Measurements from ENCODE around the gene OR2V1. TPM values are rescaled to one million over a fixed set of nuclear protein-coding genes. Genes with fewer than 3 reads are reported as not detected.
A peak's percentile ranks its signal among the peaks of the same experiment; 100 is the strongest.

Gene OR2V1
- total and polyA plus RNA-seq, 2 of the 13 experiments (the other 11 are each of a cell fraction or from before 2014, with no cell fraction given): not detected

- TF ChIP-seq PAXIP1 (CRISPR knock-in tag; conservative IDR thresholded peaks at IDR 0.05): no peak
- peak; percentile 44; the same call in 1 of the 2 replicates for TF ChIP-seq MAF1 (CRISPR knock-in tag; IDR thresholded peaks at IDR 0.05; ENCODE audit: borderline replicate concordance)
- peak; percentile 63 to 80; a peak in 3 of 4 replicates for TF ChIP-seq HMGXB4 (CRISPR knock-in tag; IDR thresholded peaks at IDR 0.05; ENCODE audit: borderline replicate concordance in 1 of 2, low read depth in 1 of 2)
- TF ChIP-seq ZNF629 (CRISPR knock-in tag; conservative IDR thresholded peaks at IDR 0.05): peak; percentile 66
- 0 out of 2 replicates have a peak, but pooled peaks have one; percentile 24 for TF ChIP-seq ZNF740 (CRISPR knock-in tag; IDR thresholded peaks at IDR 0.05)
- no peak for TF ChIP-seq FOXP1 (IDR thresholded peaks at IDR 0.05)
- no peak for TF ChIP-seq FOXP1 (CRISPR knock-in tag; IDR thresholded peaks at IDR 0.05)
- 0 out of 4 replicates have a peak, but pooled peaks of 1 of the 2 experiments have one; percentile 32 for TF ChIP-seq KLF16 (CRISPR knock-in tag; IDR thresholded peaks at IDR 0.05)
- no peak for TF ChIP-seq POLR2AphosphoS5 (IDR thresholded peaks at IDR 0.05; ENCODE audit: low read depth, low read length)
- no peak for TF ChIP-seq SP1 (IDR thresholded peaks at IDR 0.05)
- TF ChIP-seq SP1 (CRISPR knock-in tag; IDR thresholded peaks at IDR 0.05): 0 out of 2 replicates have a peak, but pooled peaks have one; percentile 10
- TF ChIP-seq SMAD3 (CRISPR knock-in tag; IDR thresholded peaks at IDR 0.05): no peak
- TF ChIP-seq IRF9 (CRISPR knock-in tag; IDR thresholded peaks at IDR 0.05; ENCODE audit: borderline replicate concordance): 0 out of 2 replicates have a peak, but pooled peaks have one; percentile 40
- TF ChIP-seq SPEN (CRISPR knock-in tag; IDR thresholded peaks at IDR 0.05; ENCODE audit: low read depth): 0 out of 2 replicates have a peak, but pooled peaks have one; percentile 21
- no peak for TF ChIP-seq ZNF343 (CRISPR knock-in tag; IDR thresholded peaks at IDR 0.05)
- 0 out of 2 replicates have a peak, but pooled peaks have one; percentile 16 for TF ChIP-seq FOXA3 (CRISPR knock-in tag; IDR thresholded peaks at IDR 0.05)
- no peak for TF ChIP-seq ASH2L (IDR thresholded peaks at IDR 0.05; ENCODE audit: insufficient read length, low read depth, low read length)
- no peak for TF ChIP-seq ZNF160 (CRISPR knock-in tag; IDR thresholded peaks at IDR 0.05)
- no peak for TF ChIP-seq ZNF124 (CRISPR knock-in tag; IDR thresholded peaks at IDR 0.05)
- TF ChIP-seq ARID3A (IDR thresholded peaks at IDR 0.05; ENCODE audit: low read depth, low read length): peak; percentile 57; the same call in 1 of the 2 replicates
Measured at GRCh38 chr5:181173420-181174342, 42.7 kb upstream of the OR2V1 start (continued).
